ENCODE data around the gene DGKD.
"Not testable (repeated sequence)": the region's sequence is repeated elsewhere in the genome, so short reads cannot be mapped to it uniquely, and the experiment has no call there.

The DGKD gene

GRCh38 chr2:233353769-233354499 is at the start of gene DGKD:
TSS of gene DGKD (plus strand) at chr2:233354494. CDS start at chr2:233354519, 25 bp downstream.
- peak; percentile 58 for DNase-seq (ENCODE audit: low spot score)

GRCh38 chr2:233307565-233307964 is 46.7 kb upstream of the DGKD start, which contains the start of gene SAG:
TSS of gene SAG (plus strand) at chr2:233307816. CDS start at chr2:233309190, 1,374 bp downstream.
- DNase-seq (ENCODE audit: low spot score) = no peak

- DNase-seq (ENCODE audit: low spot score) = no peak
Observed at GRCh38 chr2:233311241-233311926, 42.9 kb upstream of the DGKD start.

GRCh38 chr2:233312874-233313273 is 41.4 kb upstream of the DGKD start:
- DNase-seq (ENCODE audit: low spot score) = no peak

GRCh38 chr2:233314180-233314925 is 39.9 kb upstream of the DGKD start:
- no peak for DNase-seq (ENCODE audit: low spot score)

- no peak for DNase-seq (ENCODE audit: low spot score)
Observed at GRCh38 chr2:233317196-233317943, 36.9 kb upstream of the DGKD start.

- no peak for DNase-seq (ENCODE audit: low spot score)
Observed at GRCh38 chr2:233319256-233319655, 35.0 kb upstream of the DGKD start.

GRCh38 chr2:233320470-233320869 is 33.8 kb upstream of the DGKD start:
- DNase-seq (ENCODE audit: low spot score) = no peak

GRCh38 chr2:233321166-233321565 is 33.1 kb upstream of the DGKD start:
- DNase-seq (ENCODE audit: low spot score) = no peak

- no peak for DNase-seq (ENCODE audit: low spot score)
Observed at GRCh38 chr2:233323851-233324250, 30.4 kb upstream of the DGKD start.

GRCh38 chr2:233325256-233325655 is 29.0 kb upstream of the DGKD start:
- DNase-seq (ENCODE audit: low spot score) = no peak

- no peak for DNase-seq (ENCODE audit: low spot score)
Observed at GRCh38 chr2:233325814-233326213, 28.5 kb upstream of the DGKD start.

- DNase-seq (ENCODE audit: low spot score) = no peak
Observed at GRCh38 chr2:233326500-233326899, 27.8 kb upstream of the DGKD start.

- DNase-seq (ENCODE audit: low spot score) = no peak
Observed at GRCh38 chr2:233328922-233329321, 25.4 kb upstream of the DGKD start.

GRCh38 chr2:233329489-233330135 is 24.7 kb upstream of the DGKD start:
- DNase-seq (ENCODE audit: low spot score) = no peak

GRCh38 chr2:233331536-233331935 is 22.8 kb upstream of the DGKD start:
- no peak for DNase-seq (ENCODE audit: low spot score)

GRCh38 chr2:233332125-233332524 is 22.2 kb upstream of the DGKD start:
- DNase-seq (ENCODE audit: low spot score) = no peak

- no peak for DNase-seq (ENCODE audit: low spot score)
Observed at GRCh38 chr2:233334915-233335314, 19.4 kb upstream of the DGKD start.

- DNase-seq (ENCODE audit: low spot score) = not testable (repeated sequence)
Observed at GRCh38 chr2:233336091-233336490, 18.2 kb upstream of the DGKD start.

- no peak for DNase-seq (ENCODE audit: low spot score)
Observed at GRCh38 chr2:233336541-233336940, 17.8 kb upstream of the DGKD start.

GRCh38 chr2:233338046-233338445 is 16.2 kb upstream of the DGKD start:
- no peak for DNase-seq (ENCODE audit: low spot score)

Data from kidney tubule cell (primary cell).